Mucosa of descending colon (tissue), 3 donors: ENCODE data around the gene PTPRD. TPM values are rescaled to one million over a fixed set of nuclear protein-coding genes. Genes with fewer than 3 reads are reported as not detected.
A peak's percentile ranks its signal among the peaks of the same experiment; 100 is the strongest.
"Not testable (repeated sequence)": the region's sequence is repeated elsewhere in the genome, so short reads cannot be mapped to it uniquely, and the experiment has no call there.

Experiments used
- ATAC-seq: fragments of 200-7000 bp; cut with Tn5 transposase; one replicate; pipeline ENCODE4 v1.9.1; 2020; ENCODE audit warnings: mild to moderate bottlenecking, moderate library complexity
- DNase-seq, 3 donors: peaks; one replicate each; pipeline ENCODE4 v3.0.0-alpha.2; 2020
- H3K36me3 ChIP-seq: fragments of 200-600 bp; one replicate; pipeline ENCODE4 v1.8.0; 2021; ENCODE audit warnings: low read depth, mild to moderate bottlenecking
- H3K4me1 ChIP-seq: fragments of 200-600 bp; one replicate; pipeline ENCODE4 v1.8.0; 2021; ENCODE audit warnings: low read depth, mild to moderate bottlenecking
- H3K4me3 ChIP-seq: fragments of 200-600 bp; one replicate; pipeline ENCODE4 v1.8.0; 2021; ENCODE audit warnings: mild to moderate bottlenecking
- H3K9me3 ChIP-seq: fragments of 200-600 bp; one replicate; pipeline ENCODE4 v1.8.0; 2021; ENCODE audit warnings: mild to moderate bottlenecking
- intact Hi-C, 2 donors: fragments of 100-400 bp; cut with DNase I in 1 of 2; cut with micrococcal nuclease in 1 of 2; formaldehyde crosslinking; loops; one replicate each; pipeline versions ENCODE4 v1.11.0 to v1.11.1; 2022; cut with DNase I, micrococcal nuclease
- total RNA-seq, 3 donors: library from RNA; stranded (reverse); fragmentation: NEBNext Ultra II Directional in 2 of 3; extraction: Animal tissue kit (Norgen Biotek cat#: 25700) in 2 of 3; gene quantifications; one replicate each; pipeline versions ENCODE4 v1.2.1 to v1.2.4, GENCODE V29; 2021 to 2023
- TF ChIP-seq, protein P1 (sequence below): fragments of 200-600 bp; IDR thresholded peaks from one replicate; pipeline ENCODE4 v1.8.0; 2022; ENCODE audit warnings: antibody characterized with exemption, mild to moderate bottlenecking
- donor health status: DM: no; HTN: no; CAD: no; lungs with moderate emphysema.
- donor health status: DM: no; HTN: no; CAD: no.
- donor health status: DM: no; HTN: yes; CAD: no.

PTPRD gene
- total RNA-seq, 3 donors from 2014 or later, result 52.7 to 128 (median 113) TPM

DNA sequence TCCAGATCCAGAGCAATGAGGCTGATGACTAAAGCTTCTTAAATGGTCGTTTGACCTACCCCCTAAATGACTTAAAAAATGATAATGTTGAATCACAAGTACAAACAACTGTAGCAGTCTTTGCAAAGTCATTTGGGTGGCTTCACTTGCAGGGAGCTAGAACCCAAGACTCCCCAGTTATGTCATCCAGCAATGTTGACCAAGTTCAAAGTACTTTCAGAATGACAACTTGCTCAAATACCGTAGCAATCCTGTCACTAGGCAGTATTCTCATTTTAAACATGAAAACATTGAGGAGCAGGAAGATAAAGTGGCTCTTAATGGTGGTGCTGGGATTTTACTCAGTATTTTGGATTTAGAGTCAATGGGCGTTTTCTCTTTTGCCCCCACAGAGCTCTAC lies 1596.2 kb downstream of the PTPRD start:
- intact Hi-C loops, result no loop called here
- Histone ChIP-seq H3K36me3 (no peaks in the 10 kb centered on the region), H3K4me1 (no peaks in the 10 kb centered on the region), H3K4me3 (no peak overlapping the region), H3K9me3 (no peaks in the 10 kb centered on the region)
- no peak for ATAC-seq
- TF ChIP-seq, protein P1, sequence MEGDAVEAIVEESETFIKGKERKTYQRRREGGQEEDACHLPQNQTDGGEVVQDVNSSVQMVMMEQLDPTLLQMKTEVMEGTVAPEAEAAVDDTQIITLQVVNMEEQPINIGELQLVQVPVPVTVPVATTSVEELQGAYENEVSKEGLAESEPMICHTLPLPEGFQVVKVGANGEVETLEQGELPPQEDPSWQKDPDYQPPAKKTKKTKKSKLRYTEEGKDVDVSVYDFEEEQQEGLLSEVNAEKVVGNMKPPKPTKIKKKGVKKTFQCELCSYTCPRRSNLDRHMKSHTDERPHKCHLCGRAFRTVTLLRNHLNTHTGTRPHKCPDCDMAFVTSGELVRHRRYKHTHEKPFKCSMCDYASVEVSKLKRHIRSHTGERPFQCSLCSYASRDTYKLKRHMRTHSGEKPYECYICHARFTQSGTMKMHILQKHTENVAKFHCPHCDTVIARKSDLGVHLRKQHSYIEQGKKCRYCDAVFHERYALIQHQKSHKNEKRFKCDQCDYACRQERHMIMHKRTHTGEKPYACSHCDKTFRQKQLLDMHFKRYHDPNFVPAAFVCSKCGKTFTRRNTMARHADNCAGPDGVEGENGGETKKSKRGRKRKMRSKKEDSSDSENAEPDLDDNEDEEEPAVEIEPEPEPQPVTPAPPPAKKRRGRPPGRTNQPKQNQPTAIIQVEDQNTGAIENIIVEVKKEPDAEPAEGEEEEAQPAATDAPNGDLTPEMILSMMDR, result no peak
- DNase-seq, result no peak

- H3K36me3 ChIP-seq, result no peaks in the 10 kb centered on the region
- no peak overlapping the region for H3K4me3 ChIP-seq
- no peaks in the 10 kb centered on the region for H3K9me3 ChIP-seq
- TF ChIP-seq, protein P1, result no peak
- ATAC-seq, result no peak
- intact Hi-C loops, result no loop called here
- H3K4me1 ChIP-seq, result no peaks in the 10 kb centered on the region
- DNase-seq, result no peak
Measured at GRCh38 chr9:9004810-9005209, 1608.0 kb downstream of the PTPRD start.

DNA sequence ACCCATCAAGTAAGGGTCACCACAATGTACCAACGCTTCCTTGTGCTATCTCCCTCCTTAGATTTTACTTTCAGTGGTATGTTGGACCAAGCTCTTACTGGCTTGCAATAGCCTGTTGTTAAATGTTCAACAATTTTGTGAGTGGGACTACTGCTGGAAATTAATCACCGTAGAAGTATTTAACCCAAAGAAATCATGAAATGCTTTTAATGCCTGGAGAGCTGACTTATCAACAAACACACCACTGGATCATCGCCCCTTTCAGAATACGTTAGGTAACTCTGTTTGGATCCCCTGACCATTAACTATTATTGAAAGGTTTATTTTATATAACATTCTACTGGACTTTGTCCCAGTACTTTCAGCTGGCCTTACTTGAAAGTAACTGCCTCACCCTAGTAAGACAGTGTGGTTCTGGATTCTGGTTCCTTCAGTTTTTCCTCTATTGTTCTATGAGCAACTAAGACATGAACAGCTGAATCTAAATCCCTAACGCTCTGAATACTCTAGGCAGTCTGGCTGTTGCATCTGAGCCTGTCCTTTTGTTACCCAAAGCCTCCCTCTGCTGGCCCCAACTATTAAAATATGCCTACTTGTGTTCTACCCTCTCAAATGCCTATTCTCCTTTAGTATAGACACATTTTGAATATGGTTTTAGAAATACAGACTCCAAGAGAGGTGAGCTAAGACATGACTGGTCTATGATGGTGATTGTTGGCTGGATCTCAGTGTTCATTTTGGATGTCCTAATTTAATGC lies 1609.8 kb downstream of the PTPRD start:
- peak; percentile 35 for ATAC-seq
- intact Hi-C loops, result no loop called here
- TF ChIP-seq, protein P1, result no peak
- peaks cover 2% of the 10 kb centered on the region for H3K9me3 ChIP-seq
- H3K36me3 ChIP-seq, result no peaks in the 10 kb centered on the region
- peak in 1 of 3 donors; percentile 21 for DNase-seq
- no peak overlapping the region for H3K4me3 ChIP-seq
- no peaks in the 10 kb centered on the region for H3K4me1 ChIP-seq

- TF ChIP-seq, protein P1, result no peak
Measured at GRCh38 chr9:8980496-8981013, 1632.2 kb downstream of the PTPRD start.

DNA sequence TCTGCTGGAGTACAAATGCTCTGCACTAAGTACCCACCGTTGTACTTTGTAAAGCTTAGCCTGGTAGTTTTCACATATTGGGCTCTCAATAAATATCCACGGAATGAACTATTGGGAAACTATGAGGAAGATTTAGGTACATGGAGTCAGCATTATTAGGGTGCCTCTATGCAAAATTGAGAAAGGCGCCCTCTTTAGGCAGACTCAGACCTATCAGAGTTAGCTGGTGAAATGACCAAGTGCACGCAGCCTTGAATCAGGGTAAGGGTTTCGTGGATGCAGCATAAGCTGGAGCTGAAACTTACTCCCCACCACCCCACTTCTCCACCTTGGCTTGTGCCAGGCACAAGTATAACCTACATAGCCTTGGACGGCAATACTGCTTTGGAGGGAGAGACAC lies 1634.5 kb downstream of the PTPRD start:
- H3K4me3 ChIP-seq, result no peak overlapping the region
- no peaks in the 10 kb centered on the region for H3K36me3 ChIP-seq
- no peaks in the 10 kb centered on the region for H3K4me1 ChIP-seq
- intact Hi-C loops, result no loop called here
- DNase-seq (no peak), ATAC-seq (no peak)
- TF ChIP-seq, protein P1, result no peak
- no peaks in the 10 kb centered on the region for H3K9me3 ChIP-seq

More at GRCh38 chr9:8980496-8981013, 1632.2 kb downstream of the PTPRD start:
- no peaks in the 10 kb centered on the region for H3K9me3 ChIP-seq
- no peak overlapping the region for H3K4me3 ChIP-seq
- no peaks in the 10 kb centered on the region for H3K36me3 ChIP-seq
- no peak for ATAC-seq
- intact Hi-C loops, result no loop called here
- no peak for DNase-seq
- H3K4me1 ChIP-seq, result no peaks in the 10 kb centered on the region

GRCh38 chr9:8968350-8968749 lies 1644.5 kb downstream of the PTPRD start:
- H3K4me3 ChIP-seq, ATAC-seq, DNase-seq, H3K9me3 ChIP-seq, H3K4me1 ChIP-seq, intact Hi-C loops, H3K36me3 ChIP-seq: not testable (repeated sequence)
